B cell (primary cell): Measurements from ENCODE around the gene MTHFD2L. TPM values are rescaled to one million over a fixed set of nuclear protein-coding genes. Genes with fewer than 3 reads are reported as not detected.
"Not testable (repeated sequence)": the region's sequence is repeated elsewhere in the genome, so short reads cannot be mapped to it uniquely, and the experiment has no call there.

ENCODE experiments used
- ATAC-seq: fragments of 200-7000 bp; cut with Tn5 transposase; one replicate; pipeline ENCODE4 v1.10.0; 2021; ENCODE audit warnings: low read depth, mild to moderate bottlenecking, moderate number of reproducible peaks, moderate library complexity
- CTCF ChIA-PET: fragments of 350-600 bp; sonication (Branson Sonifier 250); formaldehyde crosslinking; loops from one replicate; lab custom pipeline; 2021; ENCODE audit warnings: antibody characterized with exemption, inconsistent platforms; lab: Charles Lee
- POLR2A ChIA-PET: fragments of 350-600 bp; sonication (Branson Sonifier 250); formaldehyde crosslinking; loops from one replicate; lab custom pipeline; 2021; ENCODE audit warnings: antibody characterized with exemption; lab: Charles Lee
- DNase-seq: peaks from one replicate; pipeline ENCODE4 v3.0.0; 2013
- H2AFZ ChIP-seq: 2 replicates; pipeline ENCODE4 v1.6.1; 2012; ENCODE audit warnings: mild to moderate bottlenecking, low read depth, low read length; ENCODE audit not compliant: insufficient read depth, poor library complexity, severe bottlenecking
- H3K27ac ChIP-seq, 2 donors: 1 replicate in 1 of 2; 2 replicates in 1 of 2; pipeline ENCODE4 v1.5.1; 2012 to 2013; ENCODE audit warnings: low read length in 2 of 2, mild to moderate bottlenecking in 2 of 2, moderate library complexity in 1 of 2
- H3K27me3 ChIP-seq, 4 experiments: fragments of 200-600 bp in 1 of 4; sonication (generic) in 1 of 4; replicated peaks in 1 of 4; 1 replicate in 2 of 4; 2 replicates in 2 of 4; pipeline versions ENCODE4 v1.6.1 to v1.7.0; 2013 to 2016; ENCODE audit warnings: low read length in 3 of 4, mild to moderate bottlenecking in 2 of 4, mixed read lengths in 1 of 4, moderate library complexity in 1 of 4; ENCODE audit not compliant: insufficient read depth in 4 of 4, control insufficient read depth in 3 of 4; ENCODE audit errors: control extremely low read depth in 1 of 4
- H3K36me3 ChIP-seq, 2 experiments: replicated peaks in 1 of 2; 1 replicate in 1 of 2; 2 replicates in 1 of 2; pipeline versions ENCODE4 v1.6.1 to v1.7.1; 2013; ENCODE audit warnings: low read length in 1 of 2; ENCODE audit not compliant: insufficient read depth in 2 of 2, control insufficient read depth in 1 of 2; ENCODE audit errors: control extremely low read depth in 1 of 2, extremely low read depth in 1 of 2
- H3K4me1 ChIP-seq, 2 donors: fragments of 200-600 bp in 1 of 2; sonication (generic) in 1 of 2; 1 replicate in 1 of 2; 2 replicates in 1 of 2; pipeline versions ENCODE4 v1.5.1 to v1.6.1; 2013 to 2017; ENCODE audit warnings: low read length in 2 of 2; ENCODE audit not compliant: control insufficient read depth in 2 of 2, insufficient read depth in 2 of 2
- H3K4me2 ChIP-seq: replicated peaks from 2 replicates; pipeline ENCODE3; 2012; ENCODE audit warnings: mild to moderate bottlenecking, low read depth, low read length; ENCODE audit not compliant: poor library complexity, severe bottlenecking
- H3K4me3 ChIP-seq, 5 experiments: fragments of 200-600 bp in 1 of 5; sonication (generic) in 1 of 5; 1 replicate in 3 of 5; 2 replicates in 2 of 5; pipeline versions ENCODE4 v1.5.1 to v1.7.0; 2011 to 2016; ENCODE audit warnings: low read length in 4 of 5, mild to moderate bottlenecking in 4 of 5, low read depth in 2 of 5, control low read depth in 1 of 5, moderate library complexity in 1 of 5; ENCODE audit not compliant: insufficient read depth in 1 of 5; ENCODE audit errors: control extremely low read depth in 1 of 5, extremely low read depth in 1 of 5
- H3K79me2 ChIP-seq: fragments of 200-600 bp; sonication (generic); one replicate; pipeline ENCODE4 v1.6.0; 2016; ENCODE audit warnings: low read length; ENCODE audit not compliant: control insufficient read depth, insufficient read depth
- H3K9ac ChIP-seq: fragments of 200-600 bp; sonication (generic); 2 replicates; pipeline ENCODE4 v1.6.1; 2017; ENCODE audit warnings: mild to moderate bottlenecking, low read length, moderate library complexity
- H3K9me3 ChIP-seq, 3 donors: one replicate each; pipeline versions ENCODE4 v1.6.1 to v1.7.1; 2013; ENCODE audit warnings: low read length in 2 of 3; ENCODE audit not compliant: control insufficient read depth in 2 of 3, insufficient read depth in 1 of 3; ENCODE audit errors: control extremely low read depth in 1 of 3
- H4K20me1 ChIP-seq: 2 replicates; pipeline ENCODE4 v1.6.0; 2012; ENCODE audit warnings: mild to moderate bottlenecking, low read length; ENCODE audit not compliant: insufficient read depth, control insufficient read depth, poor library complexity, severe bottlenecking
- H3K27ac Mint-ChIP-seq: one replicate; pipeline ENCODE4 v1.8.0; 2021; ENCODE audit warnings: mixed read lengths
- H3K27me3 Mint-ChIP-seq: one replicate; pipeline ENCODE4 v1.8.0; 2021; ENCODE audit warnings: mixed read lengths
- H3K4me1 Mint-ChIP-seq: one replicate; pipeline ENCODE4 v1.8.0; 2021; ENCODE audit warnings: mixed read lengths
- H3K4me3 Mint-ChIP-seq: one replicate; pipeline ENCODE4 v1.8.0; 2021; ENCODE audit warnings: mixed read lengths
- H3K9me3 Mint-ChIP-seq: one replicate; pipeline ENCODE4 v1.8.0; 2022; ENCODE audit warnings: mixed read lengths; ENCODE audit not compliant: insufficient read depth
- CTCF ChIP-seq: fragments of 200-600 bp; IDR thresholded peaks from one replicate; pipeline ENCODE4 v1.8.0; 2022; ENCODE audit warnings: antibody characterized with exemption, mild to moderate bottlenecking
- EZH2 ChIP-seq: IDR thresholded peaks from 2 replicates; pipeline ENCODE4 v1.6.1; 2012; ENCODE audit warnings: borderline replicate concordance, low read depth, mild to moderate bottlenecking, moderate library complexity, low read length; ENCODE audit not compliant: insufficient read depth, poor library complexity, severe bottlenecking
- WGBS: methylation state at CpG from one replicate; pipeline ENCODE4 v1.1.5; 2013; ENCODE audit warnings: missing lambda C conversion rate; ENCODE audit not compliant: insufficient coverage; 5-methylcytosine and 5-hydroxymethylcytosine counted together
- intact Hi-C: fragments of 100-400 bp; cut with micrococcal nuclease; formaldehyde crosslinking; loops from one replicate; pipeline ENCODE4 v1.10.0; 2022
- polyA plus RNA-seq: library from polyadenylated mRNA; depleted of rRNA; stranded (reverse); fragments of >200 nt; gene quantifications from 2 replicates; pipeline ENCODE4 v1.2.3, GENCODE V29; 2012
- total RNA-seq, 2 donors: library from RNA; stranded (reverse); fragments of 120-200 nt in 1 of 2; gene quantifications; 1 replicate in 1 of 2; 2 replicates in 1 of 2; pipeline versions ENCODE4 v1.2.3 to v1.2.4, GENCODE V29; 2013 to 2022

Gene MTHFD2L
- total and polyA plus RNA-seq, 2 donors (not counting 1 experiment from before 2014, with no cell fraction given): 5.5 to 12.6 TPM

GRCh38 chr4:74132188-74132587, 25.7 kb upstream of the MTHFD2L start:
- H3K79me2 ChIP-seq, H3K4me3 ChIP-seq, H3K9me3 Mint-ChIP-seq, POLR2A ChIA-PET, DNase-seq, H3K27ac Mint-ChIP-seq, H3K27me3 ChIP-seq, H3K4me2 ChIP-seq, H3K36me3 ChIP-seq, H3K4me3 Mint-ChIP-seq, H3K4me1 ChIP-seq, H3K9me3 ChIP-seq, ATAC-seq, H3K27ac ChIP-seq, H2AFZ ChIP-seq, H4K20me1 ChIP-seq, CTCF ChIA-PET, H3K4me1 Mint-ChIP-seq, H3K9ac ChIP-seq: not testable (repeated sequence)
- peaks cover 27% of the 10 kb centered on the region for H3K27me3 Mint-ChIP-seq
- intact Hi-C loops: loop anchor here (5.0 kb wide), 1 partner anchor 1430 kb away; no protein-coding TSS in a partner anchor

DNA sequence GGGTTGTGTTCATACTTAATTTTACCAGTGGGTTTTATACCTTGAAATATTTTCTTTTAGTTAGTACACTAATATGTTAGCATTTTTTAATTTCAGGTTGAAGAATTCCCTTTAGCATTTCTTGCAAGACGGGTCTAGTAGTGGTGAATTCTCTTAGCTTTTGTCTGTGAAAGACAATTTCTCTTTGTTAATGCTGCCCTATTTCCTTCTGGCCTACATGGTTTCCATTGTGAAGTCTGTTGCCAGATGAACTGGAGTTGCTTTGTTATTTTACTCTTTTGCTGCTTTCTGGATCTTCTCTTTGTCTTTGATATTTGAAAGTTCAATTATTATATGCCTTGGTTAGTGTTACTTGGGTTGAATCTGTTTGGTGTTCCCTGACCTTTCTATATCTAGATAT, 25.0 kb upstream of the MTHFD2L start:
- Mint-ChIP-seq H3K27me3 (peaks cover 25% of the 10 kb centered on the region), H3K27ac (no peak overlapping the region), H3K4me1 (no peaks in the 10 kb centered on the region), H3K9me3 (no peaks in the 10 kb centered on the region), H3K4me3 (no peak overlapping the region)
- ChIA-PET POLR2A (no interaction called here), CTCF (interaction anchor here (0.5 to 1.7 kb wide), 3 partner anchors 10 to 1429 kb away, joined by 3 to 5 read pairs (median 3); no protein-coding TSS in a partner anchor)
- no CpG with 5 or more reads among the region's 1 CpG for WGBS
- Histone ChIP-seq H3K4me2 (no peak overlapping the region), H4K20me1 (no peaks in the 10 kb centered on the region), H2AFZ (no peak overlapping the region), H3K27ac (no peak overlapping the region), H3K9me3 (peaks cover 0 to 3% (median 1%) of the 10 kb centered on the region in 3 donors), H3K4me1 (no peaks in the 10 kb centered on the region), H3K36me3 (no peaks in the 10 kb centered on the region), H3K4me3 (no peak overlapping the region), H3K27me3 (peaks cover 0 to 9% (median 0%) of the 10 kb centered on the region in 4 experiments), H3K79me2 (no peaks in the 10 kb centered on the region), H3K9ac (no peak overlapping the region)
- no peak for DNase-seq
- intact Hi-C loops: loop anchor here (5.0 kb wide), 1 partner anchor 1431 kb away; no protein-coding TSS in a partner anchor
- TF ChIP-seq CTCF (no peak), EZH2 (no peak)
- ATAC-seq: no peak
